Measurements from ENCODE around the gene DCLK1. TPM values are rescaled to one million over a fixed set of nuclear protein-coding genes. Genes with fewer than 3 reads are reported as not detected.

Gene DCLK1
- total RNA-seq, 1 donor from 2014 or later = 2.9 TPM

DNA sequence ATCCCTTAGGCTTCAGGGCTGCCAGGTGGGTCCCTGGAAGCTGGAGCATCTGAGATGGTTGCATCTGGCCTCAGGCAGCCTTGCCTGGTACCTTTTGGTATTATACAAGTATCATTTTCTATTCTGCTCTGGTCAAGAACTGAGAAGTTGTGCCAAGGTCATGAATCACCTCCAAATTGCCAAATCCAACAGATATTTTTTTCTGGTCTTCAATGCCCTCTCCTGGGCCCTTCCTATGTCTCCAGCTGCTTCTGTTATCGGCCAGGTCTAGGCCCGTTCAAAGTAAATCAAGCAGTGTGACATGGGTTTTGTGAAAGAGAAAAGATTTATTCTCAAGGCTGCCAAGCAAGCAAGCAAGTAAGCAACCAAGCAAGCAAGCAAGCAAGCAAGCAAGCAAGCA is 383.6 kb downstream of the DCLK1 start:
- H3K27me3 ChIP-seq (ENCODE audit: control insufficient read depth, insufficient read depth, low read length) = no peaks in the 10 kb centered on the region
- no peak overlapping the region for H3K4me3 ChIP-seq (ENCODE audit: low read depth, low read length)

DNA sequence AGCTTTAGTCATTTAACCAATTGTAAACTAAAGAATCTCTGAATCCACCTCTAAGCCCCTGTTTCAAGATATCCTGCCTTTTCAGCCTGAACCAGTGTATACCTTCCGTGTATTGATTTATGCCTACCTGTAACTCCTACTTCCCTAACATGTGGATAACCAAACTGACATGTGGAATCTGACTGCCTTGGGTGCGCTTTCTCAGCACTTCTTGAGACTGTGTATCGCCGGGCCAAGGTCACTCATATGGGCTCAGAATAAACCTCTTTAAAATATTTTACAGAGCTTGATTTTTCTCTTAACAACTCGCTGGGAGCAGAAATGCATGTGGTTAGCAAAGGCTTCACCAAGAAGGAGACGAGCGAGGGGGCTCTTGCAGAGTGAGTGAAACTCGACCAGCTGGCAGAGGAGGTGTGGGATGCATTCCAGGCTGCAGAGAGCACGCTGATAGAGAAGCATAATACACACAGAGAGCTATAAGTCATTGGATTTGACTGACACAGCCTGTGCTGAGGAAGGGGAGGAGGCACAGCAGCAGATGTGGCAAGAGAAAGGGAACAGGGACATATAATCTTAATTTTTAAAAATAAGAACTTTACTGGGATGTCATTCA is 386.5 kb downstream of the DCLK1 start:
- no peak for DNase-seq (ENCODE audit: low read depth)
- Histone ChIP-seq H3K4me3 (ENCODE audit: low read depth, low read length) (no peak overlapping the region), H3K36me3 (ENCODE audit: control insufficient read depth, insufficient read depth, low read length) (no peaks in the 10 kb centered on the region), H3K27me3 (ENCODE audit: control insufficient read depth, insufficient read depth, low read length) (no peaks in the 10 kb centered on the region)
- TF ChIP-seq, protein P1, sequence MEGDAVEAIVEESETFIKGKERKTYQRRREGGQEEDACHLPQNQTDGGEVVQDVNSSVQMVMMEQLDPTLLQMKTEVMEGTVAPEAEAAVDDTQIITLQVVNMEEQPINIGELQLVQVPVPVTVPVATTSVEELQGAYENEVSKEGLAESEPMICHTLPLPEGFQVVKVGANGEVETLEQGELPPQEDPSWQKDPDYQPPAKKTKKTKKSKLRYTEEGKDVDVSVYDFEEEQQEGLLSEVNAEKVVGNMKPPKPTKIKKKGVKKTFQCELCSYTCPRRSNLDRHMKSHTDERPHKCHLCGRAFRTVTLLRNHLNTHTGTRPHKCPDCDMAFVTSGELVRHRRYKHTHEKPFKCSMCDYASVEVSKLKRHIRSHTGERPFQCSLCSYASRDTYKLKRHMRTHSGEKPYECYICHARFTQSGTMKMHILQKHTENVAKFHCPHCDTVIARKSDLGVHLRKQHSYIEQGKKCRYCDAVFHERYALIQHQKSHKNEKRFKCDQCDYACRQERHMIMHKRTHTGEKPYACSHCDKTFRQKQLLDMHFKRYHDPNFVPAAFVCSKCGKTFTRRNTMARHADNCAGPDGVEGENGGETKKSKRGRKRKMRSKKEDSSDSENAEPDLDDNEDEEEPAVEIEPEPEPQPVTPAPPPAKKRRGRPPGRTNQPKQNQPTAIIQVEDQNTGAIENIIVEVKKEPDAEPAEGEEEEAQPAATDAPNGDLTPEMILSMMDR (IDR thresholded peaks at IDR 0.05; ENCODE audit: insufficient read depth, low read length, poor library complexity, severe bottlenecking) = no peak

More for the DNA sequence above, 383.6 kb downstream of the DCLK1 start:
- TF ChIP-seq, protein P1 (IDR thresholded peaks at IDR 0.05; ENCODE audit: insufficient read depth, low read length, poor library complexity, severe bottlenecking) = no peak
- DNase-seq (ENCODE audit: low read depth) = no peak
- H3K36me3 ChIP-seq (ENCODE audit: control insufficient read depth, insufficient read depth, low read length) = no peaks in the 10 kb centered on the region

DNA sequence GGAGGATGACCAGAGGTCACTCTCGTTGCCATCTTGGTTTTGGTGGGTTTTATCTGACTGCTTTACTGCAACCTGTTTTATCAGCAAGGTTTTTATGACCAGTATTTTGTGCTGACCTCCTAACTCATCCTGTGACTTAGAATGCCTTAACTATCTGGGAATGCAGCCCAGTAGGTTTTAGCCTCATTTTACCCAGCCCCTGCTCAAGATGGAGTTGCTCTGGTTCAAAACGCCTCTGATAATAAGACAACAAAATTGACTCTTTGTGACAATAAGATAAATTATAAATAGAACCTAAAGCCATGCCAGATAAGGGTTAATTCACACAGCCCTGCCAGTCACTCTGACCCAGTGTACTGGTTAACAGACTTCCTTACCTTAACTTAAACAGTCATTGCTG is 387.0 kb downstream of the DCLK1 start:
- no peak for DNase-seq (ENCODE audit: low read depth)
- no peak overlapping the region for H3K4me3 ChIP-seq (ENCODE audit: low read depth, low read length)
- H3K27me3 ChIP-seq (ENCODE audit: control insufficient read depth, insufficient read depth, low read length) = no peaks in the 10 kb centered on the region
- no peaks in the 10 kb centered on the region for H3K36me3 ChIP-seq (ENCODE audit: control insufficient read depth, insufficient read depth, low read length)
- TF ChIP-seq, protein P1 (IDR thresholded peaks at IDR 0.05; ENCODE audit: insufficient read depth, low read length, poor library complexity, severe bottlenecking) = no peak

DNA sequence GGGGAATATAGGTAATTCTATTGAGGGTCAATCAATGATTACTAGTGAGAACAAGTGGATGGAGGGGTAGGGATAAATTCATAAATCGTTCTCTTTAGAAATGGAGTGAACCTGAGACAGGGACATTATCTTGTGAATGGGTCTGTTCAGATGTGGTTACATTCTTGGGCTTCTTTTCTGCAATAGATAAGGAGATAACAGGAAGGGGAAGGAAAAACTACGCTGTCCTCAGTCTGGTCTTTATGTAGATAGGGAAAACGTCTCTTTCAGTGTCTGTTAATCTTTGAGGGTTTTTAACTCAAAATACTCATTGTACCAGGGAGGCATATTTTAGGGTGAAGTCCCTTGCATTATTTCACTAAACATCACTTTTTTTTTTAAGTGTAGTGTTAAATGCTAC is 388.0 kb downstream of the DCLK1 start:
- no peaks in the 10 kb centered on the region for H3K27me3 ChIP-seq (ENCODE audit: control insufficient read depth, insufficient read depth, low read length)
- no peak for DNase-seq (ENCODE audit: low read depth)
- no peaks in the 10 kb centered on the region for H3K36me3 ChIP-seq (ENCODE audit: control insufficient read depth, insufficient read depth, low read length)
- TF ChIP-seq, protein P1 (IDR thresholded peaks at IDR 0.05; ENCODE audit: insufficient read depth, low read length, poor library complexity, severe bottlenecking) = no peak
- no peak overlapping the region for H3K4me3 ChIP-seq (ENCODE audit: low read depth, low read length)

DNA sequence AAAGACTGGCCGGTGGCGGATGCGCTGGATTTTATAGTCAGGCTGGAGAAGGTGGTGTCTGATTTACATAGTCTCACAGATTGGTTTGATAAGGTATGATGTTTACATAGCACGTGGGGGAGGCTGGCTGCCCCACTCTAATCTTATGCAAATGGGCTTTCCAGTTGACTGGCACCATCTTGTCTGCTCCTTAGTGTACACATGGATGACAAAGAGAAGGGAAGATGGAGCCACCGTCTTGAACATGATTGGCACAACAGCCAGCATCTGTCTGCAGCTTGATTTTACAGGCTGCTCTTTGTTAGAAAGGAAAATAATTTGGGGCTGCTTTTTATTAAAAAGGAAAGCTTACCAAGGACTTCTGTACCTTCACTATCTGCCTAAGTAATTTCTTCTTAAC is 389.5 kb downstream of the DCLK1 start:
- TF ChIP-seq, protein P1 (IDR thresholded peaks at IDR 0.05; ENCODE audit: insufficient read depth, low read length, poor library complexity, severe bottlenecking) = no peak
- Histone ChIP-seq H3K4me3 (ENCODE audit: low read depth, low read length) (no peak overlapping the region), H3K27me3 (ENCODE audit: control insufficient read depth, insufficient read depth, low read length) (no peaks in the 10 kb centered on the region), H3K36me3 (ENCODE audit: control insufficient read depth, insufficient read depth, low read length) (no peaks in the 10 kb centered on the region)
- DNase-seq (ENCODE audit: low read depth) = no peak

DNA sequence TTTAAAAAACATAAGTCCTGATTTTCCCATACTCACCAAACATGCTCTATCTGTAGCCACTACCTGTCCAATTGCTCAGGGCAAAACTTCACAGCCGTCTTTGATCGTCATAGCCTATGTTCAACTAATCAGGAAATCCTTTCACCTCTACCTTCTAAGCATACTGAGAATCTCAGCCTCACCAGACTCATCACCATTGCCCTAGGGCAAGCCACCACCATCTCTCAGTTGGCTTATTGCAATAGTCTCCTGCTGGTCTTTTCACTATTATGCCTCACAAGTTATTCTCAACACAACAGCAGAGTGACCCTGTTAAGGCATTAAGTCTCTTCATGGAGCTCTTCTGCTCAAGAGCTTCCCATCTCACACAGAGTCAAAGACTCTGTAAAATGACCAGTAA is 394.3 kb downstream of the DCLK1 start:
- no peaks in the 10 kb centered on the region for H3K36me3 ChIP-seq (ENCODE audit: control insufficient read depth, insufficient read depth, low read length)
- TF ChIP-seq, protein P1 (IDR thresholded peaks at IDR 0.05; ENCODE audit: insufficient read depth, low read length, poor library complexity, severe bottlenecking) = no peak
- H3K27me3 ChIP-seq (ENCODE audit: control insufficient read depth, insufficient read depth, low read length) = no peaks in the 10 kb centered on the region
- no peak for DNase-seq (ENCODE audit: low read depth)
- H3K4me3 ChIP-seq (ENCODE audit: low read depth, low read length) = no peak overlapping the region
